H9 (cell line): ENCODE data around the gene DPM3. TPM values are rescaled to one million over a fixed set of nuclear protein-coding genes. Genes with fewer than 3 reads are reported as not detected.

Source experiments
- DNase-seq: peaks from one replicate; pipeline ENCODE4 v3.0.0-alpha.2; 2017
- H2AFZ ChIP-seq: one replicate; pipeline ENCODE4 v1.6.1; 2013; ENCODE audit warnings: mild to moderate bottlenecking, low read length, control low read depth, moderate library complexity
- H2AK5ac ChIP-seq: 2 replicates; pipeline ENCODE4 v1.6.1; 2013; ENCODE audit warnings: low read length, control low read depth, mixed read lengths; ENCODE audit not compliant: insufficient read length
- H2BK120ac ChIP-seq: one replicate; pipeline ENCODE4 v1.6.1; 2013; ENCODE audit warnings: low read depth, mild to moderate bottlenecking, low read length, control low read depth, inconsistent platforms; ENCODE audit not compliant: poor library complexity, severe bottlenecking
- H2BK12ac ChIP-seq: 2 replicates; pipeline ENCODE4 v1.6.1; 2013; ENCODE audit warnings: low read length, control low read depth, mixed read lengths, low read depth; ENCODE audit not compliant: insufficient read length
- H2BK15ac ChIP-seq: 2 replicates; pipeline ENCODE4 v1.6.1; 2013; ENCODE audit warnings: low read depth, low read length, control low read depth
- H2BK20ac ChIP-seq: one replicate; pipeline ENCODE4 v1.6.1; 2013; ENCODE audit warnings: low read depth, mild to moderate bottlenecking, low read length, control low read depth, inconsistent platforms; ENCODE audit not compliant: poor library complexity, severe bottlenecking
- H2BK5ac ChIP-seq: 2 replicates; pipeline ENCODE4 v1.6.1; 2013; ENCODE audit warnings: low read length, control low read depth, mixed read lengths; ENCODE audit not compliant: insufficient read length
- H3K14ac ChIP-seq: 2 replicates; pipeline ENCODE4 v1.6.1; 2013; ENCODE audit warnings: low read length, control low read depth; ENCODE audit not compliant: insufficient read depth
- H3K18ac ChIP-seq: 2 replicates; pipeline ENCODE4 v1.6.1; 2013; ENCODE audit warnings: low read depth, mild to moderate bottlenecking, mixed read lengths, low read length, control low read depth; ENCODE audit not compliant: insufficient read length
- H3K23ac ChIP-seq: 2 replicates; pipeline ENCODE4 v1.6.1; 2013; ENCODE audit warnings: low read length, control low read depth, mixed read lengths, low read depth; ENCODE audit not compliant: insufficient read length
- H3K23me2 ChIP-seq: 2 replicates; pipeline ENCODE4 v1.6.1; 2013; ENCODE audit warnings: low read depth, mild to moderate bottlenecking, mixed read lengths, low read length, control low read depth; ENCODE audit not compliant: insufficient read length, poor library complexity, severe bottlenecking
- H3K27ac ChIP-seq: 2 replicates; pipeline ENCODE4 v1.5.1; 2013; ENCODE audit warnings: low read length, control low read depth, mixed read lengths, low read depth; ENCODE audit not compliant: insufficient read length
- H3K27me3 ChIP-seq: 2 replicates; pipeline ENCODE4 v1.6.1; 2013; ENCODE audit warnings: low read length, control low read depth, inconsistent platforms; ENCODE audit not compliant: insufficient read depth
- H3K4ac ChIP-seq: 2 replicates; pipeline ENCODE4 v1.6.1; 2013; ENCODE audit warnings: low read depth, mild to moderate bottlenecking, control low read depth, inconsistent platforms, low read length, moderate library complexity
- H3K4me1 ChIP-seq: 2 replicates; pipeline ENCODE4 v1.6.1; 2013; ENCODE audit warnings: low read length, control low read depth, inconsistent platforms; ENCODE audit not compliant: insufficient read depth
- H3K4me2 ChIP-seq: 2 replicates; pipeline ENCODE4 v1.6.1; 2013; ENCODE audit warnings: low read length, control low read depth, mixed read lengths; ENCODE audit not compliant: insufficient read length, insufficient read depth
- H3K56ac ChIP-seq: 2 replicates; pipeline ENCODE4 v1.6.1; 2013; ENCODE audit warnings: low read depth, mild to moderate bottlenecking, mixed read lengths, low read length, control low read depth; ENCODE audit not compliant: insufficient read length
- H3K79me1 ChIP-seq: 2 replicates; pipeline ENCODE4 v1.6.1; 2013; ENCODE audit warnings: low read depth, mild to moderate bottlenecking, moderate library complexity, low read length, control low read depth, inconsistent platforms; ENCODE audit not compliant: insufficient read depth, poor library complexity, severe bottlenecking
- H3K79me2 ChIP-seq: 2 replicates; pipeline ENCODE4 v1.6.1; 2013; ENCODE audit warnings: low read length, control low read depth, inconsistent platforms; ENCODE audit not compliant: insufficient read depth
- H3K9ac ChIP-seq: 2 replicates; pipeline ENCODE4 v1.6.1; 2013; ENCODE audit warnings: low read length, control low read depth, mixed read lengths; ENCODE audit not compliant: insufficient read length; ENCODE audit errors: extremely low read depth
- H3K9me3 ChIP-seq: one replicate; pipeline ENCODE4 v1.6.1; 2013; ENCODE audit warnings: low read depth, low read length, inconsistent platforms; ENCODE audit not compliant: control insufficient read depth
- H3T11ph ChIP-seq: one replicate; pipeline ENCODE4 v1.6.1; 2013; ENCODE audit warnings: mild to moderate bottlenecking, low read length, control low read depth, inconsistent platforms
- H4K20me1 ChIP-seq: one replicate; pipeline ENCODE4 v1.6.1; 2013; ENCODE audit not compliant: control insufficient read depth, insufficient read length, insufficient read depth
- H4K5ac ChIP-seq: 2 replicates; pipeline ENCODE4 v1.6.1; 2013; ENCODE audit warnings: low read depth, mild to moderate bottlenecking, mixed read lengths, low read length, control low read depth; ENCODE audit not compliant: insufficient read length
- H4K8ac ChIP-seq: replicated peaks from 2 replicates; pipeline ENCODE4 v1.6.1; 2013; ENCODE audit warnings: low read length, control low read depth, mixed read lengths, low read depth; ENCODE audit not compliant: insufficient read length
- H4K91ac ChIP-seq: 2 replicates; pipeline ENCODE4 v1.6.1; 2013; ENCODE audit warnings: low read depth, mild to moderate bottlenecking, moderate library complexity, mixed read lengths, low read length, control low read depth; ENCODE audit not compliant: insufficient read length
- H3K27ac Mint-ChIP-seq, 3 experiments: 2 replicates in 2 of 3; 3 replicates in 1 of 3; pipeline ENCODE4 v1.8.0; 2020 to 2021; ENCODE audit warnings: mixed read lengths in 3 of 3, mild to moderate bottlenecking in 1 of 3, moderate library complexity in 1 of 3
- H3K27me3 Mint-ChIP-seq: 2 replicates; pipeline ENCODE4 v1.8.0; 2021; ENCODE audit warnings: low read depth, mild to moderate bottlenecking, moderate library complexity, mixed read lengths
- H3K36me3 Mint-ChIP-seq, 3 experiments: 2 replicates in 2 of 3; 3 replicates in 1 of 3; pipeline ENCODE4 v1.8.0; 2020 to 2021; ENCODE audit warnings: low read depth in 3 of 3, mixed read lengths in 3 of 3; ENCODE audit not compliant: insufficient read depth in 1 of 3
- H3K4me1 Mint-ChIP-seq, 2 experiments: 2 replicates each; pipeline ENCODE4 v1.8.0; 2020; ENCODE audit warnings: mixed read lengths in 2 of 2
- H3K4me3 Mint-ChIP-seq, 2 experiments: 2 replicates in 1 of 2; 3 replicates in 1 of 2; pipeline ENCODE4 v1.8.0; 2020 to 2021; ENCODE audit warnings: mild to moderate bottlenecking in 2 of 2, mixed read lengths in 2 of 2, moderate library complexity in 1 of 2
- H3K9me3 Mint-ChIP-seq, 2 experiments: 2 replicates in 1 of 2; 3 replicates in 1 of 2; pipeline ENCODE4 v1.8.0; 2020; ENCODE audit warnings: mild to moderate bottlenecking in 2 of 2, mixed read lengths in 2 of 2, moderate library complexity in 1 of 2
- whole genome bisulfite sequencing: extraction: QIAGEN DNeasy Blood & Tissue Kit; methylation state at CpG from one replicate; pipeline ENCODE4 v1.1.7; 2013; ENCODE audit warnings: missing lambda C conversion rate, low lambda C conversion rate, mixed read lengths; ENCODE audit not compliant: insufficient read length; ENCODE audit errors: extremely low coverage; 5-methylcytosine and 5-hydroxymethylcytosine counted together
- total RNA-seq: library from RNA; stranded (reverse); gene quantifications from 2 replicates; pipeline ENCODE4 v1.2.1, GENCODE V29; 2021
- TF ChIP-seq, protein P1 (sequence below): fragments of 200-600 bp; sonication (generic); conservative IDR thresholded peaks from 3 replicates; pipeline ENCODE4 v1.8.0; 2021; ENCODE audit warnings: antibody characterized with exemption, mild to moderate bottlenecking

The DPM3 gene
- total RNA-seq, 1 experiment from 2014 or later: 48.5 TPM

DNA sequence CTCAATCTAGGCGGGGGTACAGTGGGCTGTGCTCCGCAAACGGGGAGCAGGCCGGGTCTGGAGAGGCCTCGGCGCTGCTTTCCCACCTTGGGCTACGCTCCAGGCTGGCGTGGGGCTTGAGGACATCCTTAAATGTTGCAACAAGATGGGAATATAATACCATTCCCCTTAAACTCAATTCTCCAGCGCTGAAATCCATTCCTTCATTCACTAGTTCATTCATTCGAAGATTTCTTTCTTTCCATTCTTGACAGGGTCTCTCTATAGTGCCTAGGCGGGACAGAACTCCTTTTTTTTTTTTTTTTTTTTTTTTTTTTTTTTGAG is 261 bp upstream of the DPM3 start:
- H4K8ac ChIP-seq: no peak overlapping the region
- H3K9ac ChIP-seq: no peak overlapping the region
- H3K27ac Mint-ChIP-seq: peak overlapping the region in 2 of 3 experiments; percentile 94 to 98; a peak in 5 of 7 replicates

More for the DNA sequence above, 261 bp upstream of the DPM3 start:
- WGBS: no CpG with 5 or more reads among the region's 11 CpGs
- peak overlapping the region; percentile 96 to 100 for H3K4me3 Mint-ChIP-seq
- Histone ChIP-seq H2BK12ac (no peak overlapping the region), H3K27ac (no peak overlapping the region), H3K79me2 (0 out of 2 replicates have a peak, but pooled peaks cover 3% of the 10 kb centered on the region), H4K20me1 (no peaks in the 10 kb centered on the region), H3K79me1 (no peaks in the 10 kb centered on the region), H2BK5ac (no peak overlapping the region), H3K4me2 (peak overlapping the region; percentile 90), H3K56ac (no peak overlapping the region), H4K91ac (no peak overlapping the region), H3K18ac (no peak overlapping the region), H3K4me1 (no peaks in the 10 kb centered on the region), H2BK120ac (no peak overlapping the region), H2AK5ac (no peak overlapping the region), H3T11ph (no peak overlapping the region), H3K14ac (no peak overlapping the region), H4K5ac (no peak overlapping the region), H3K4ac (no peak overlapping the region), H2BK20ac (no peak overlapping the region), H2BK15ac (no peak overlapping the region), H3K9me3 (no peaks in the 10 kb centered on the region), H3K23ac (no peak overlapping the region), H3K23me2 (peaks cover 17% of the 10 kb centered on the region), H3K27me3 (no peaks in the 10 kb centered on the region), H2AFZ (peak overlapping the region; percentile 95)
- TF ChIP-seq, protein P1, sequence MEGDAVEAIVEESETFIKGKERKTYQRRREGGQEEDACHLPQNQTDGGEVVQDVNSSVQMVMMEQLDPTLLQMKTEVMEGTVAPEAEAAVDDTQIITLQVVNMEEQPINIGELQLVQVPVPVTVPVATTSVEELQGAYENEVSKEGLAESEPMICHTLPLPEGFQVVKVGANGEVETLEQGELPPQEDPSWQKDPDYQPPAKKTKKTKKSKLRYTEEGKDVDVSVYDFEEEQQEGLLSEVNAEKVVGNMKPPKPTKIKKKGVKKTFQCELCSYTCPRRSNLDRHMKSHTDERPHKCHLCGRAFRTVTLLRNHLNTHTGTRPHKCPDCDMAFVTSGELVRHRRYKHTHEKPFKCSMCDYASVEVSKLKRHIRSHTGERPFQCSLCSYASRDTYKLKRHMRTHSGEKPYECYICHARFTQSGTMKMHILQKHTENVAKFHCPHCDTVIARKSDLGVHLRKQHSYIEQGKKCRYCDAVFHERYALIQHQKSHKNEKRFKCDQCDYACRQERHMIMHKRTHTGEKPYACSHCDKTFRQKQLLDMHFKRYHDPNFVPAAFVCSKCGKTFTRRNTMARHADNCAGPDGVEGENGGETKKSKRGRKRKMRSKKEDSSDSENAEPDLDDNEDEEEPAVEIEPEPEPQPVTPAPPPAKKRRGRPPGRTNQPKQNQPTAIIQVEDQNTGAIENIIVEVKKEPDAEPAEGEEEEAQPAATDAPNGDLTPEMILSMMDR: no peak
- H3K4me1 Mint-ChIP-seq: peaks cover 15% of the 10 kb centered on the region in 2 experiments
- no peaks in the 10 kb centered on the region for H3K9me3 Mint-ChIP-seq
- H3K36me3 Mint-ChIP-seq: peaks cover 14 to 17% (median 15%) of the 10 kb centered on the region in 3 experiments; a peak in 6 of 7 replicates
- peaks cover 22% of the 10 kb centered on the region for H3K27me3 Mint-ChIP-seq
- no peak for DNase-seq
